Measurements from ENCODE around the gene SYNDIG1. TPM values are rescaled to one million over a fixed set of nuclear protein-coding genes. Genes with fewer than 3 reads are reported as not detected.

Gene SYNDIG1
- total RNA-seq, 2 donors from 2014 or later = not detected

DNA sequence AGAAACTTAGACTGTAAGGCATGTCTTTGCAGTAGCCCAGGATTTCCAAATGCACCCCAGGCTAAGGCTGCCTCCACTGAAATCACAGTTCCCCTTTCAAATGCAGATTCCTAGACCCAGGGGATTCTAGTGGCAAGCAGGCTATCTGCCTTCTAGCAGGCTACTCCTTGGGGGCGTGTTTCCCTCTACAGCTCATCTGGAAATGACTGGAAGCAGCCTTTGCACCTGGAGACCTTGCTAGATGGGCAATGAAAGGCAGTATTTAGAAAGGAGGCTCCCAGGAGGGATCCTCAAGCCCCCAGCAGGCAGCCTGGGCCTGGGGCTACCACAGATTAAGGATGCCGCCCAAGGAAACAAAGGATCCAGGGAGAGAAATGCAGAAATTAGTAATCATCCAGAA, 26.0 kb upstream of the SYNDIG1 start:
- ATAC-seq = no peak
- no peaks in the 10 kb centered on the region for H3K9me3 Mint-ChIP-seq
- no peaks in the 10 kb centered on the region for H3K36me3 Mint-ChIP-seq
- H3K27ac Mint-ChIP-seq = no peak overlapping the region
- no peak for DNase-seq (ENCODE audit: low spot score in 2 of 2)

DNA sequence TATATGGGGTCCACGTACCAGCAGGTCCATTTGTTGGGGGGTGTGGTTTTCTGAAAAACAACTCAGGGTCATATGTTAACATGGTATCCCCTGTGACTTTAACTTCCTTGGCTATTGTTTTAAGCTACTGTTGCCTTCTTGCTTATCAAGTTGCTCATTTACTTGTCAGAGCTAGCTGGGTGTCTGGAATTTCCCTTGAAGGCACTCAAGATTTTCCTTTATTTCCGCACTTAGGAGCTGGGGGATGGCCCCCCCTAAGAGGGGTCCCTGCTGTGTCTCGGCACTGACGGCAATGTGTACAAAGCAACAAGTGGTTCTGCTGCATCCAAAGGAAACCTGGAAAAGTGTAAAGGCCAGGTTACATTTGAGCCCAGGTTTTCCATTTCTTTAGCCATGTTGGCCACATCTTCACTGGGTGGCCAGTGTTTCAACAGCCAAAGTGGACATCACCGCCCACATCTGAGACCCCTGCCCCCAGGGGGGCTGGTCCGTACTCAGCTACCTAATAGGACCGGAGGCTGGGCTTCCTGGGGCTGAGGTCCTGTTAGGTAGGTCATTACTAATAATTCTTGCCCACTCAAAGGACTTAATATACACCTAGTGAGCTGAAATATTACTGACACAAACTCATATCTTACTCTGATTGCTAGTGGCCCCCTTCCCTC, 24.8 kb upstream of the SYNDIG1 start:
- DNase-seq (ENCODE audit: low spot score in 2 of 2) = no peak
- Mint-ChIP-seq H3K36me3 (no peaks in the 10 kb centered on the region), H3K27ac (no peak overlapping the region), H3K9me3 (no peaks in the 10 kb centered on the region)
- ATAC-seq = no peak

DNA sequence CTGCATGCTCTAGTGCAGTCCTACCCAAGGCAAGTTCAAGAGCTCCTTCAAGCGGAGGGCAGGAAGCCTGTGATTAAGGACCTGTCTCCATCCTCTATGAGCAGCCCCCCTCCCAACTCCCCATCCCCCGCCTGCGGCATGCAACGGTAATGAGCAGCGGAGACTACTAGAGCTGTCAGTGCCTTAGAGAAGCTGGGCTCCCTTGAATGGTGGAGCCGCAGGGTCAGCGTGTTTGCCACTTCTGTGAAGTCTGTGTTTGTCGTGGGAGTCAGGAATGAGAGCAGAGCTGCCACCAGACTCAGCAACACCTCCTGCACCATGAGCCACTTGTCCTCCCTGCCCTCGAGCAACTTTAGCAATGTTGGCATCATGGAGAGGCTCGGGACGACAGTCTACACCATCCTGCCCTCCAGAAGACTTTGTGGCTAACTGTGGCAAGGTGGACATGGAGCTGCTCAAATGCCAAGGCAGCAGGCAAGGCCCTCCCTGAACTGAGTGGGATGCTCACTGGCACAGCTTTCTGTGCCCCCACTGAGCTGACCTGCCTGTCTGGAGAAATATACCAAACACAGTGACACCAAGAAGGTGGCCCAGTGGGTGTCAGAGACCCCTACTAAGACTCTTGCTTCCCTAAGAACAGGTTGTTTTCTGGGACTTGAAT, 23.8 kb upstream of the SYNDIG1 start:
- Mint-ChIP-seq H3K36me3 (no peaks in the 10 kb centered on the region), H3K27ac (no peak overlapping the region), H3K9me3 (no peaks in the 10 kb centered on the region)
- ATAC-seq (no peak), DNase-seq (ENCODE audit: low spot score in 2 of 2) (no peak)

DNA sequence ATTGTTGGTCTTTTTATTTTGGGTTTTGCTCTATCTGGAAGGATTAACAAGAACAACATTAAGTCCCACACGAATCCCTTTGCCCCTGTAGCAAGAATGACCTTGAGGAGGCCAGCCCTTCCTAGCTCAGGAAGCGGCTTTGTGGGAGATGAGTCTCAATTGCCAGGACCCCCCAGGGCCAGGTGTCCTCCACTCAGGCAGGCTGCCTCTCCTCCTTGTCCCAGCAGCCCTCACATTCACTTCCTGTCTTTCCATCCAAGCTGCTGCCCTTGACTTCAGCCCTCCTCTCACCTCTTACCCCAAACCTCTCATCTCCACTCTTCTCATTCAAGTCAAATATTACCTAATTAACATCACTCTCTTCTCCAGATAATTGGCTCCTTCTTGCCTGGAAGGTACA, 22.6 kb upstream of the SYNDIG1 start:
- Mint-ChIP-seq H3K36me3 (no peaks in the 10 kb centered on the region), H3K9me3 (no peaks in the 10 kb centered on the region), H3K27ac (no peak overlapping the region)
- ATAC-seq = no peak
- no peak for DNase-seq (ENCODE audit: low spot score in 2 of 2)

DNA sequence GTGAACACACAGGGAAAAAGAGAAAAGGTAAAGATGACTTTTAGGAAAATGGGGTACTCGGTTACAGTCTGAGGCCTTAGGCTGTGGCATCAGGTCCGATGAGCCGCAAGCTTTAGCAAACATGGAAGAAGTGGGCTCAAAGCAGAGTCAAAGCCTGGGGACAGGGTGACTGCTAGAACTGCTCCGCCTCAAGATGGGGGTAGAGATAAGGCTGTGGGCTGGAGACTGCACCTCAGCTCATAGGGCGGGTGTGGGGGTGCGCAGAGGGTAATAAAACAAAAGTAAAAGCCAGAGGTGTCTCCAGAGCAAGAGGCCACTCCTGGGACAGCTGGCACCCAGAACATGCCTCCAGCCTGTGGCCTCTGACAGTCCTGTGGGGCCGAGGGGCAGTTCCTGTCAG, 21.3 kb upstream of the SYNDIG1 start:
- no peaks in the 10 kb centered on the region for H3K9me3 Mint-ChIP-seq
- ATAC-seq = no peak
- no peaks in the 10 kb centered on the region for H3K36me3 Mint-ChIP-seq
- no peak for DNase-seq (ENCODE audit: low spot score in 2 of 2)
- no peak overlapping the region for H3K27ac Mint-ChIP-seq

DNA sequence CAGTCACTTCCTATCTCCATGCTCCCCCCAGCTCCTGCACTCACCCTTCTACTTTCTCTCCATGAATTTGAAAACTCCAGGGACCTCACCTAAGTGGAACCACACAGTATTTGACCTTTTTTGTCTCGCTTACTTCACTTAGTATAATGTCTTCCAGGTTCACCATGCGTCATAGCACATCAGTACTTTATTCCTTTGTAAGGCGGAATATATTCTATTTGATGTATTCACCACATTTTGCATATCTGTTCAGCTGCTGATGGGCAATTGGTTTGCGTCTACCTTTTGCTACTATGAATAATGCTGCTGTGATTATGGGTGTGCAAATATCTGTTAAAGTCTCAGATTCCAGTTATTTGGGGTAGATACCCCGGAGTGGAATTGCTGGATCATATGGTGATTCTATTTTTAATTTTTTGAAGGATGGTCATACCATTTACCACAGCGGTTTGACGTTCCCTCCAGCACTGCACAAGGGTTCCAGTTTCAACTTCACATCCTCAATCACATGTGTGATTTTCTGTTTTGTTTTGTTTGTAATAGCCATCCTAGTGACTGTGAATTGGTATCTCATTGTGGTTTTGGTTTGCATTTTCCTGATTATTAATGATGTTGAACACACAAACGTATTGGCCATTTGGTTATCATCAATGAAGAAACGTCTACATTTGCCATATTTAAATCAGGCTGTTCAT, 20.3 kb upstream of the SYNDIG1 start:
- Mint-ChIP-seq H3K9me3 (no peaks in the 10 kb centered on the region), H3K36me3 (no peaks in the 10 kb centered on the region), H3K27ac (no peak overlapping the region)
- DNase-seq (ENCODE audit: low spot score in 2 of 2) (no peak), ATAC-seq (no peak)

DNA sequence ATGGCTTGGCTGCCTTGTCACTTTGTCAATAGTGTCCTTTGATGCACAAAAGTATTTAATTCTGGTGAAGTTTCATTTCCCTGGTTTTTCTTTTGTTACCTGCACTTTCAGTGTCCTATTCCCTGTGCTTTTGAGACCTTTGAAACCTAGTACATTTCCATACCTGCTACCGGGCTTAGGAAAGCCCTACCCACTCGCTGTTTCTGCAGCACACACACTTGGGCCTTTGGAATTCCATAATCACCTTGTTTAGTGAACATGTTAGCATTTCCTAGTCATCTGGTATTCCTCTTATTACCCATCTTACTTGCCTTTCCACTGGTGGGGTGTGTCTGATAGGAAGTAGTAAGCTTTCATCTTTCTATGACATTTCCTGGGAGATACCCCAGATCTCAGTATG, 19.3 kb upstream of the SYNDIG1 start:
- Mint-ChIP-seq H3K36me3 (no peaks in the 10 kb centered on the region), H3K27ac (no peak overlapping the region), H3K9me3 (no peaks in the 10 kb centered on the region)
- no peak for DNase-seq (ENCODE audit: low spot score in 2 of 2)
- ATAC-seq = no peak

DNA sequence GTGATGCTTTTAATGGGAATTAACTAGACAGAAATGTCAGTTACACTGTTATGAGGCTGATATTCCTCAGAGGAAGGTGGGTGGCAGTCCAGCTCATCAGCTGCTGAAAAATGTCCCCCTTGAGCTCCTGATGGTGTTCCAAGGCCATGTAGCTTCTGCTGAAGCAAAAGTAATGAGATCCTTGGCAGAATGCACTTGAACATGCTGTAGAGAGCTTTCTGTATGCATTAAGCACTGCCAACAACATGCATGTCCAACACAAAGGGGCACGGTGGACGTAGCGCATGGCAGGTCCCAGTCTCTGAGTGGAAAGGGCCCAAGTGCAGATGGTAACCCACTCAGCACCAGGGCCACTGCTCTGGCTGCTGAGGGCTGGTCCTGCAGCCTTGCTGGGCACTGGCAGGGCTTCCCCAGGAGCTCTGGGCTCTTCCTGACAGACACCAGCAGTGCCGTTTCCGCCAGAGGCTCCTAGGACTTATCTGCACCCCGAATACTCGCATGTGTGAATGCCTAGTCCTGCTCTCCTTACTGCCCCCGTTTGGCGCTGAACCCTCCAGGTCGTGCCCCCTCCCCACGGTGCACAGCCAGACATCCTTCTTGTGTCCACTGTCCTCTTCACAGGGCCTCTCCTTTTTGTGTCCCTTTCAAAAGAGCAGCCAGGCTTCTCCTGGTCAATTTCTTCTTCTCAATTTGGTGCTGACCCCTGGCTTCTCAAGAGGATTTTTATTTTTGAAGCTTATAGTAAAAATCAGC, 18.6 kb upstream of the SYNDIG1 start:
- Mint-ChIP-seq H3K36me3 (no peaks in the 10 kb centered on the region), H3K9me3 (no peaks in the 10 kb centered on the region), H3K27ac (no peak overlapping the region)
- no peak for DNase-seq (ENCODE audit: low spot score in 2 of 2)
- ATAC-seq = no peak

DNA sequence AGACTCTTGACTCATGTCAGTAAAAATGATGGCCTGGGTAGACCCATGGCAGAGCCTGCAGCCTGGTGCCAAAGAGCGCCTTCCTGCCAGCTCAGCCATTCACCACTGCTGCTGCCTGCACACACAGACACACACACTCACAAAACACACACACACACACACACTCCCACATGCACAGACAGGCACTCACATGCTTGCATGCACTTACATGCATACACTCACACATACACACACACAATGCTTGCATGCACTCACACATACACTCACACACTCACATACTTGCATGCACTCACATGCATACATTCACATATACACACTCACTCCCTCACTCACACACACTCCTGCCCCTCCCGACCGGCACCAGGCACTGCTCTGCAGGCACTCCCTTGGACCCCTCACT, 18.0 kb upstream of the SYNDIG1 start:
- Mint-ChIP-seq H3K9me3 (no peaks in the 10 kb centered on the region), H3K27ac (no peak overlapping the region), H3K36me3 (no peaks in the 10 kb centered on the region)
- no peak for DNase-seq (ENCODE audit: low spot score in 2 of 2)
- ATAC-seq = no peak

DNA sequence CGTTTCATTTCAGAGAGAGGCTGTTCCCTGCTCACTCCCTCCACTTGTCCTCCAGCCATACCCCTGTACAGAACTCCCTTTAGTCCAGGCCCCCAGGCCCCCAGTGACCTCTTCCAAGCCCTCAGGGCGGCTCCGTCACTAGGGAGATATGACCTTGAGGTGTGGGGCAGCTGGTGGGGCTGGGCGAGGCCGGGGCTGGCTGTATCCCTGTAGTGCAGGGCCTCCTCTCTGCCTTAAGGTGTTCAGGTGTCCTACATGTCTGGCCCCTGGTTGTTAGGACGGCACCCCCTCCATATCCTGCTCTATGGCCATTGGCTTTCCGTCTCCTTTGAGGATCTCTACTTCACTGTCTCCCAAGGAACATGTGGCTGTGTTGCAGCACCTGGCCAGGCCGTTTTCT, 17.4 kb upstream of the SYNDIG1 start:
- DNase-seq (ENCODE audit: low spot score in 2 of 2) = no peak
- H3K27ac Mint-ChIP-seq = no peak overlapping the region

DNA sequence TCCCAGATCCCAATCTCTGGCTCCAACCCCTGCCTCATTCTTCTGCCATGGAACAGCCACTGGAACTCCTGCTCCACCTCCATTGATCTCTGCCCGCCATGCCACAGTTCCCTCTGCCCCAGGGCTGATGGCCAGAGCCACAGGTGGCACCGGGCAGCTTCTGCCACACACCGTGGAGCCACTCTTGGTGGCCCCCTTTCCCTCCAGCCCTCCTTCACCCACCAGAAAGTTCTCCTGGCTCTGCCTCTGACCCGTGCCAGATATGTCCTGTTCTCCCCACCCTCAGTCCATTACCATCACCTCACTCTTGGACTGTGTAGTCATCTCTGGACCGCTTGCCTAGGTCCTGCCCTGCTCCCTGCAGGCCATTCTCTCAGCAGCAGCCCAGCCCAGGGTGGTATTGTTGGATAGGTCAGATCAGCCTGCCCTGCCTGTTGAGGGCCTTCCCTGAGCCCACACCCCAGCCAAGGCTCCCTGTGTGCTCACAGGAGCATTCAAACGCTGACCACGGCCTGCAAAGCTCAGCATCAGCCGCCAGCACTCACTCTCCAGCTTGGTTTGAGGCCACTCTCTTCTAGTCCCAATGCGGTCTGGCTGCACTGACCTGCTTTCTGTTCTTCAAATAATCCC, 16.8 kb upstream of the SYNDIG1 start:
- H3K27ac Mint-ChIP-seq = no peak overlapping the region
- ATAC-seq = no peak
- no peaks in the 10 kb centered on the region for H3K36me3 Mint-ChIP-seq
- no peaks in the 10 kb centered on the region for H3K9me3 Mint-ChIP-seq
- DNase-seq (ENCODE audit: low spot score in 2 of 2) = no peak

More for the DNA sequence above, 17.4 kb upstream of the SYNDIG1 start:
- H3K36me3 Mint-ChIP-seq = no peaks in the 10 kb centered on the region
- H3K9me3 Mint-ChIP-seq = no peaks in the 10 kb centered on the region
- no peak for ATAC-seq

DNA sequence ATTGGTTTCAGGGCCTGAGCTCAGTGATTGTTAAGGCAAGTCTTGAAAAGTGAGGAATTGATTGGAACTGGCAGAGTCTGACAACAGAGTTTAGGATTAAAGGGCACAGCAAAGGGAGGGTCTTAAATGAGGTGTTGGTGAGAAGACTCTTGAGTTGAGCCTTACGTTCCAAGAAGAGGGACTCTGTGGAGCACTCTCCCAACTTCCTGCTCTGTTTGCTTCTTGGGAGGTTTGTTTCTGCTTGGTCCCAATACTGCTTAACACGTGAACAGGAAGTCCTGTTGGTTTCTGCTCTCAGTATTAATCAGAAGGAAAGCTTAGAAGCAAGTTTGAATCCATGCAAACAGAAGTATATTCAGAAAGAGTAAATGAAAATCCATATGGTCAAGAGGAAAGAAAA, 15.6 kb upstream of the SYNDIG1 start:
- Mint-ChIP-seq H3K9me3 (no peaks in the 10 kb centered on the region), H3K27ac (no peak overlapping the region), H3K36me3 (no peaks in the 10 kb centered on the region)
- DNase-seq (ENCODE audit: low spot score in 2 of 2) (no peak), ATAC-seq (no peak)

DNA sequence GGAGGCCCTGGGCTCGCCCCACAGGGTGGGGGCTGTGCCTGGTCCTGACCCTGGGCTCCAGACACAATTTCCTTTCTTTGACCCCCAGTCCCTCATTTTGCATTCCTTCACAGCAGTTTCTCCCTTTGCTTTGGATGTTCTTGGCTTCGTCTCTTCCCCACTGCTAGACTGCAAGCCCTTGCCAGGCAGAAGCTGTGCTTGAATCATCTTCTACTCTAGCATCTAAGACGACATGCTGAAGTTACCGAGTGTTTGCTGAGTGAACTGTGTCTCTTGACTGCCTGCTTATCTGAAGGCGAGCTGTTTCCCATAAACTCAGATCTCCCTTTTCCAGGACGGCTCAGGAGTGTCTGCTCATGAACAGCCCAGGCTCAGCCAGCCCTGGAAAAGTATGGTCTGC, 14.3 kb upstream of the SYNDIG1 start:
- DNase-seq (ENCODE audit: low spot score in 2 of 2) = no peak
- Mint-ChIP-seq H3K27ac (no peak overlapping the region), H3K9me3 (no peaks in the 10 kb centered on the region), H3K36me3 (no peaks in the 10 kb centered on the region)
- ATAC-seq = no peak

DNA sequence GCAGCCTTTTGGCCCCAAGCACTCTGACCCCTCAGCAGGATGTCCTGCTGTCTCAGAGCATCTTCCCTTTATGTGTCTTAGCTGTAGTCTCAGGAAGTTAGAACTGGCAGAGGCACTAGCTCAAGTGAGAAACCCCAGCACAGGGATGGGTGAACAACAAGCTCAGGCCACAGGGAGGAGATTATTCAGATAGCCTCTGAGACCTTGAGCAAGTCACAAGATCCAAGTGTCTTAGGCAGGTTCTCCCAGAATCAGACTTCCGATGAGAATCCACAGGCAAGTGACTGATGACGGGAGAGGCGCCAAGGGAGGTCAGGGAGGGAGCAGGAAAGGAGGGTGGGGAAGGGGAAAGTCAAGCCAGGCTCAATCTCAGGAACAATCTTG, 13.0 kb upstream of the SYNDIG1 start:
- no peaks in the 10 kb centered on the region for H3K36me3 Mint-ChIP-seq
- no peaks in the 10 kb centered on the region for H3K9me3 Mint-ChIP-seq
- H3K27ac Mint-ChIP-seq = no peak overlapping the region
- DNase-seq (ENCODE audit: low spot score in 2 of 2) = no peak
- no peak for ATAC-seq

DNA sequence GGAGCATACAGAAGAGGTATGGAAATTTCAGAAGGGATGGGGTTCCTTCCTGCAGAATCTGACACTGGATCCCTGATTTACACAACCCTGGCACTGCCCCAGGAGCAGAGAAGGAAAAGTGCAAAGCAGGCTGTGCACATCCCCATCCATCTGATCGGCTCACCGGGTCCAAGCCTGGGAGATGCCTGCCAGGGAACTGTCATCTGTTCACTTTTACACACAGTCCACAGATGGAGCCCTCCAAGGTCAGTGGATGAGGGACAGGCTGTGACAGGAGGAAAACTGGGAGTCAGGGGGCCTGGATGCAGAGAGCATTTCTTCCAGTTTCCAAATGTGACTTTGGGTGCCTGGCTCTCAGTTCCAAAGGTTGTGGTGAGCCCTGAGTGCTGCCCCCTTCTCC, 11.0 kb upstream of the SYNDIG1 start:
- Mint-ChIP-seq H3K27ac (no peak overlapping the region), H3K36me3 (no peaks in the 10 kb centered on the region), H3K9me3 (no peaks in the 10 kb centered on the region)
- DNase-seq (ENCODE audit: low spot score in 2 of 2) = no peak
- no peak for ATAC-seq

DNA sequence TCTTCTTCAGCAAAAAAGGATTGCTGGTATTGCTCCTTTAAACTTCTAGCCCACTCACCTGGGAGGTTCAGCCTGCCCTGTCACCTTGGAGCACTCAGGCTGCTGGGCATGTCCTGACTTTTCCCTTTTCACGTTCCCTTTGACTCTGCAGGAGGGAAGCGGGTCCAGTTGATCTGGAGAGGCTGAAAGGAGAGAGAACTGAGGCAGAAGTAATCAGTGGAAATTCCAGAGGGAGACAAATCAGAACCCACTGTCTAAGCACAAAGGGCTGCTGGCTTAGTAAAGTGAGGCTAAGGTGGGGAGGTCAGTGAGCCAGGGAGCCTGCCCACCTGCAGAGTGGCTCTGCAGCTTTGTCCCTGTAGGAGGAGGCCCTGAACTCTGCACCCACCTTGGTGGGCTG, 9.7 kb upstream of the SYNDIG1 start:
- H3K27ac Mint-ChIP-seq = no peak overlapping the region
- H3K9me3 Mint-ChIP-seq = no peaks in the 10 kb centered on the region
- no peak for DNase-seq (ENCODE audit: low spot score in 2 of 2)
- no peak for ATAC-seq
- H3K36me3 Mint-ChIP-seq = no peaks in the 10 kb centered on the region

DNA sequence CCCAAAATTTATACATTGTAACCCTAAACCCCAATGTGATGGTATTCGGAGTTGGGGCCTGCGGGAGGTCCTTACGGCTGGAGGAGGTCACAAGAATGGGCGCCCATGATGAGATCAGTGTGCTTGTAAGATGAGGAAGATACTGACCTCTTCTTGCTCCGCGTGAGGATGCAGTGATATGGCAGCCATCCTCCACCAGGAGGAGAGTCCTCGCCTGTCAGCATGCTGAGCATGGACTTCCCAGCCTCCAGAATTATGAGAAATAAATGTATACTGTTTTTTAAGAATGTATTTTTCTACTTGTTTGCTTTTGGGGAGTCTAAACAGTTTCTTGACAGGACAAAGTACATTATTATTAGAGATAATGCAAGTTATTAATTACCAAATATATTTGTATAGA, 8.7 kb upstream of the SYNDIG1 start:
- DNase-seq (ENCODE audit: low spot score in 2 of 2) = no peak
- Mint-ChIP-seq H3K27ac (no peak overlapping the region), H3K36me3 (no peaks in the 10 kb centered on the region), H3K9me3 (no peaks in the 10 kb centered on the region)
- no peak for ATAC-seq

Data from activated naive CD4-positive, alpha-beta T cell treated with anti-CD3 and anti-CD28 coated beads, Interleukin-2, amount 50 U/mL, for 72 hours (primary cell).